ENCODE data around the gene PRMT3.
"Not testable (repeated sequence)": the region's sequence is repeated elsewhere in the genome, so short reads cannot be mapped to it uniquely, and the experiment has no call there.

PRMT3 gene

DNA sequence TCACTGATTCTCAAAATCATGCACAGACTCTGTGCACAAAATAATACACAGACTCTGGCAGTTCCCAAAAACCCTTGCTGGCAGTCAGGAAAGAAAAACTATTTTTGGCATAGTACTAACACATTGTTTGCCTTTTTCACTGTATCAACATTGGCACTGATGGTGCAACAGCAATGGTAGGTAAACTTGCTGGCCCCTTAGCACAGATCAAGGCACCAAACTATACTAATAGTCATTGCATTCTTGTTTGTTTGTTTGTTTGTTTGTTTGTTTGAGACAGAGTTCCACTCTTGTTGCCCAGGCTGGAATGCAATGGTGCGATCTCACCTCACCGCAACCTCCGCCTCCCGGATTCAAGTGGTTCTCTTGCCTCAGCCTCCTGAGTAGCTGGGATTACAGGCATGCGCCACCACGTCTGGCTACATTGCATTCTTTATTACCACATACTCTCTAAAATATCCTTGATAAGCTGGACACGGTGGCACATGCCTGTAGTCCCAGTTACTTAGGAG, 130.9 kb downstream of the PRMT3 start:
- DNase-seq (ENCODE audit: low spot score): no peak

DNA sequence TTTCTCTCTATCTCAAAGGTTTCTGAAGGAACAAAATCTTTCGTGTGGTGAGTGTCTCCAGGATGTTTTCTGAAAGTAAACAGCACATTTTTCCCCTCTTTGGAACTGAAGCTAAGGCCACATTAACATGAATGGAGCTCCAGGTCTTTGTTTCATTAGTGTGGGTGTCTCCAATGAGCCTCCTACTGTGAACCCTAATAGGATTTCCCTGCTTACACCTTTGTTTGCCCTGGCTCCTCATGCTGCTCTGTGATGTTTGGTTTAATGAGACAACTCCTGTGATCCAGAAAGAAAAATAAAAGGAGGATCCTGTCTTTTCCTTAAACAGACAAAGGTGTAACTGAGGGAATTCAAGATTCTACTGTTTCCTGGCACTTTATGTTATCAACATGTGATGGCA, 135.0 kb downstream of the PRMT3 start:
- DNase-seq (ENCODE audit: low spot score): no peak

DNA sequence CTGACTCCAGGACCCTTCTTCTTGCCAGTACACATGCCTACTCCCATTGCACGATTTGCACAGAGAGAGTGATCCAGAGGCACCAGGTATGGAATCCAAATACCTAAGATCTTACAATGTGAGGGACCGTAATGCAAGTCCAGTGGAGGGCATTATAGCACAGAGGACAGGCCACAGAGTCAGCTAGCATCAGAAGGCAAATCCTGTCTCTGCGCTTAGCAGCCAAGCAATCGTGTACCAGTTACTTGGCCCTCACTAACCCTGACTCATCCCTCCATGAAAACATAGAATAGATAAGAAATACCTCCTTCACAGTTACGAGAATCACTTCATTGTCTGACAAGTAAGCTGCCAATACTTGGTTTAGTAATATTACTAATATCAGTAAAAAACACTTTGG, 142.2 kb downstream of the PRMT3 start:
- DNase-seq (ENCODE audit: low spot score): no peak

DNA sequence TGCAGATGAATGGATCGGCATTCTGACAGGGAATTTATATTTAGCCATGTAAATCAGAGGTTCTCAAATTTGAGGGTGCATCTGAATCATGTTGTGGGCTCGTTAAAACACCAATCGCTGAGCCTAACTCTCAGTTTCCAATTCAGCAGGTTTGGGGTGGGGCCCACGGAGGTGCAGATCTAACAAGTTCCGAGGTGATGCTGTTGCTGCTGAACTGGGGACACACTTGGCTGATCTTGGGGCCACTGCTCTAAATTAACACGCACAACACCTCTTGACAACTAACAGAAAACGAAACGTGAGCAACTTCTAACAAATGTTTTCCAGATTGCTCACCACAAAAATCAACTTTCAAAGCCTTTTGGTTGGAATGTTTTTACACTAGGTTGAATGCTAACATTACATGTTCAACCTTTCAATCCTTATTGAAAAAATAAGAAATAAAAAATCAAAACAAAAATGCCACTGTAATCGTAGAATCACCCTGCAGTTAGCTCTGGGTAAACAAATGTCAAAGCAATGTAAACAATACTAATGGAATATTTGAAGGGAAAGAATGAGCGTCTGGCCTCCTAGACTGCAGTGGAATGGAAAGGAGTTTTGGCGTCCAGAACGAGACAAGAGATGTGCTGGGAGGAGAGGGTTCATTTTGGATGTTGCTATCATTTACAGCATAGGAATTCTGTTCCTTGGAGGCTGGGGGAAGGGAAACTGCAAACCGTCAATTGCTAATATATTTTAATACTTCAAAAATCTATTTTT, 143.6 kb downstream of the PRMT3 start:
- DNase-seq (ENCODE audit: low spot score): no peak

DNA sequence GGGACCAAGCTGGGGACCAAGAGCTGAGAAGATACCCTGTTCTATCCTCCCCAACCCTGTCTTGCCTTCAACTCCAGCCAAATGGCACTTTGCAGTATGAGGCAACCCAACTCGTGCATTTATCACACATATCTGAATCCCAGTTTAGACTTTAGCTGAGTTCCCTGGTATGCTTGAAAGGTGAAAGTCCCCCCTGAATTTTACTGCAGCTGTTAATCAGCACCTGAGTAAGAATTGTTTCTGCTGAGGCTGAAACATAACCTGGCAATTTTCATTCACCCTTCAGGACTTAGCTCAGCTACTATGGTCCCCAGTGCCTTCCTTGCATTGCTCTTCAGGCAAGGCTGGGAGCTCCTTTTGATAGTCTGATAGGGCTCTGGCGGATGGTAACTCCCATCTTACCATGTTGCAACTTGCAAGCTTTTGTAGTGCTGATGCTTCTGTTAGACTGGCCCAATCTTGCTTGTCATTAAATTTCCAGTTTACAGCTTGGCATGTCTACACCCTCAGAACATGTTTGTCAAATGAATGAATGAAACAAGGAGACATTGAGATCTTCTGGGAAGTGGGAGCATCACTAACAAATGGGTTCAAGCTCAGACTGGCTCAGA, 147.9 kb downstream of the PRMT3 start:
- no peak for DNase-seq (ENCODE audit: low spot score)

DNA sequence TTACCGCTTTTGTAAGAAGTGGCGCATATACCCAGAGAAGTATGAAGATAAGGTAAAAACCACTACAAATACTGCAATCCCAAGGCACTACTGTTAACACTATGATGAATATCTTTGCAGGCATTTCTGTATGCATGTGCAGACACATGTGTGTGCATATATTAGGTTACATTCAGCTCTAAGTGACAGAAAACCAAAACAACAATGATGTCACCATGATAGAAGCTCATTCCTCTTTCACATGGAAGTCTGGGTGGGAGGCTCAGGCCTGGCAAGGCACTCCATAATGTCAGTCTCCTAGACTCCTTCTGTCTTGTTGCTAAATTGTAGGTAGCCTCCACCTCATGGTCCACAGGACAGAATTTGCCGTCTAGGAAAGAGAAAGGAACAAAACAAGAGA, 148.8 kb downstream of the PRMT3 start:
- DNase-seq (ENCODE audit: low spot score): no peak

DNA sequence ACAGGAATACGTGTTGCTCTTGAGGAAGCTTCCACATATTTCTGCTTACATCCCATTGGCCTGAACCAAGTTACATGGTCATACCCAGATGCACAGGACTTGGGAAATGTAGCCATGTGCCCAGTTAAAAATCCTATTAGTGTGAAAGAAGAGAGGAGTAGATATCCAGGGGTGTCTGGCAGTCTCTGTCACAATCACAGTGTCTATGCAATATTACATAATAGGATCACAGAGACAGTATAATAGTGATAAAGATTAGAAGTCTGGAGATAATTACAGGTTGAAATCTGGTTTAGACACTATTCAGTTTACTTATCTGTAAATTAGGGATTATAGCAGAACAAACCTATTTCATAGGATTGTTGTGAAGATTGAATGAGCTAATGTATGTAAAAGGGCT, 149.3 kb downstream of the PRMT3 start:
- no peak for DNase-seq (ENCODE audit: low spot score)

DNA sequence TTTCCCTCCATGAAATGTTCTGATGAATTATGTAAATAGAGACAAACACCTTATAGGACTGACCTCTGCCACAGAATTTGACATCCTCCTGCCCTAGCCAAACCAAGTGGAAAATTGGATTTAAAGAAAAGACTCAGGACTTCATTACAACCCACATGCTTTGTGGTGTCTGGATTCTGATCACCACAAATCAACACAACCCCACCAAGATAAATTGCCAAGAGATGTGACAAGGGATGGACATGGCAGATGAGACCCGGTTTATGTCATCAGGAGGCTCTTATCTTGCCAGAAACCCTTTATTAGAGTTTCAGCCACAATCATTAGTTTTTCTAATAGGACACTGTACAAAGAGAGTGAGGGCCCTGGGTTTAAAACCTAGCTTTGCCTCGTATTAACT, 154.0 kb downstream of the PRMT3 start:
- DNase-seq (ENCODE audit: low spot score): no peak

DNA sequence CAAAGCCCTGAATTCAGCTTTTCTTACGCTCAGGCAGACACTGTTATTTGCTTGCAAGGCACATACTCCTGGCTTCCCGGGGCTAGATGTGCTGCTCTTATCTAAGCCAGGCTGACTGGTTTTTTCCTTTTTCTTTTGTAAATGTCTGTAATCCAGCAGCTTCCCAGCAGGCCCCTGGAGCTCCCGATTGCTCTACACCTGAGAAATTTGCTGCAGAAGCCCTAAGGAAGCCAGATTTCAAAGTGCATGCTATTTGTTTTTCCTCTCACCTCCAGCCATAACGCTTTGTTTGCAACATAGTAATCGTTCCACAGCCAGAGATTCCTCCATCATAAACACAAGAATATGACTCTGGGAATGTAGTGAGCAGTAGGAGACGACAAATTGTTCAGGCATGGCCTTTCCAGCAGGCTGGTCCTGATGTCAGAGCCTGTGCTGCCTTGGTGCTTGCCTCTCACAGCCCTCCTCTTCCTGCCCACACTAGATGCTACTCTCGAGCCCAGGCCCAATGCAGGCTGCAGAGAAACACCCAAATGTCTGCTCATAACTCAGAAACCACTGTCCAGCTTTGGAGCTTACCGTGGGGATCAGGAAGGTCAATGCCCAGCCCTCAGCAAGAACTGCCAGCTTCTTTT, 157.2 kb downstream of the PRMT3 start:
- DNase-seq (ENCODE audit: low spot score): no peak

DNA sequence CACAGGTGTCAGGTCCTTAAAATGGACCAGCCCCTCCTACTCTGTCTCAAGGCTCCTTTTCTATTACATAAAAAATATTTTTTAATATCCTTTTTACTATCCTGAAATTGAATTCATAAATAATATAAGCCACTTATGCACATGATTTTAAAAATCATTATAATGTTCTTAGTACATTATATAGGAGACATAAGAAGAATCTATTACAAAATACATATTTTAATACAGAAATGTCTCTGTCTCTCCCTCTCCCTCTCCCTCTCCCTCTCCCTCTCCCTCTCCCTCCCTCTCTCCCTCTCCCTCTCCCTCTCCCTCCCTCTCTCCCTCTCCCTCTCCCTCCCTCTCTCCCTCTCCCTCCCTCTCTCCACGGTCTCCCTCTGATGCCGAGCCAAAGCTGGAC, 159.9 kb downstream of the PRMT3 start:
- no peak for DNase-seq (ENCODE audit: low spot score)

DNA sequence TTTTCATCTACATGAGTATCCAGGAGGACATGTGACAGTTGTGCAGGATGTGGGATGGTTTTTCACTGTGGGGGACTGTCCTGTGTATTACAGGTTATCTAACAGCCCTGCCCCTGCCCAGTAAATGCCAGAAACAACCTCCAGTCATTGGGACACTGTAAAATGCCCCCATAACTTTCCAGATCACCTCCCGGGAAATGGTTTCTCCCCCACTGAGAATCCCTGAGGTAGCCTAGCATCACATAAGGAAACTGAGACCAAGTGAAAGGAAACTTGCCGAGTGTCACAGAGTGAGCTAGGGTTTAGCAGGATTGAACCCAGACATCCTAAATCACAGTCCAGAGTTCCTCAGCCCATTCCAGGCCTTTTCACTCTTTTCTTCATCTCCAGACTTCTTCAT, 163.6 kb downstream of the PRMT3 start:
- DNase-seq (ENCODE audit: low spot score): no peak

DNA sequence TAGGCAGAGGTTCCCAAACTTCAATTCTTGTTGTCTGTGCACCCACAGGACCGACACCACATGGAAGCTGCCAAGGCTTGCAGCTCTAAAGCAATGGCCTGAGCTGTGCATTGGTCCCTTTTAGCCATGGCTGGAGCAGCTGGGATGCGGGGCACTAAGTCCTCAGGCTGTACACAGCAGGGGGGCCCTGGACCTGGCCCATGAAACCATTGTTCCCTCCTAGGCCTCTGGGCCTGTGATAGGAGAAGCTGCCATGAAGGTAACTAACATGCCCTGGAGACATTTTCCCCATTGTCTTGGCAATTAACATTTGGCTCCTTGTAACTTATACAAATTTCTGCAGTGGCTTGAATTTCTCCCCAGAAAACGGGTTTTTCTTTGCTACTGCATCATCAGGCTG, 168.3 kb downstream of the PRMT3 start:
- no peak for DNase-seq (ENCODE audit: low spot score)

DNA sequence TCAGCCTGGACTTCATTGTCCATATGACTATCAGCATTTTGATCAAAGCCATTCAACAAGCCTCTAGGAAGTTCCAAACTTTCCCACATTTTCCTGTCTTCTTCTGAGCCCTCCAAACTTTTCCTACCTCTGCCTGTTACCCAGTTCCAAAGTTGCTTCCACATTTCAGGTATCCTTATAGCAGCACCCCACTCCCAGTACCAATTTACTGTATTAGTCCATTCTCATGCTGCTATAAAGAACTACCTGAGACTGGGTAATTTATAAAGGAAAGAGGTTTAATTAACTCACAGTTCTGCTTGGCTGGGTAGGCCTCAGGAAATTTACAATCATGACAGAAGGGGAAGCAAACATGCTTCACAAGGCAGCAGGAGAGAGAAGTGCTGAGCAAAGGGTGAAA, 168.9 kb downstream of the PRMT3 start:
- not testable (repeated sequence) for DNase-seq (ENCODE audit: low spot score)

DNA sequence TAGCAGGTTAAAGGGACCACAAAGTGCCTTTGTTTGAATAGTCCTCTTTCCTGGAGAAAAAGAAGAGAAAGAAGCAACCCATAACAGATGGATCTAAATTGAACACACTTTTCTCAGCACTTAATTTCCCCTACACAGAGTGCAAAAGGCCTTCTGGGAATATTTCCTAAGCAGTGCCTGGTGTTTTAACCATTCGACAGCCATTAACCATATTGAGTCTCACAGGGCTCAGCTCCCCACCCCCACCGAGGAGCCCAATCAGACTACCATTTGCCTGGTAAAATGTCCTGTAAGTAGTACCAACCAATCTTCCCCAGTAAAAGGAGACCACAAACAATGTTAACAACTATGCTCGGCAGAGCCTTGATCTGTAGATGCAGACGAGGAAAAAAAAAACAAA, 171.2 kb downstream of the PRMT3 start:
- no peak for DNase-seq (ENCODE audit: low spot score)
